K562 (cell line): Measurements from ENCODE around the gene ANKEF1. TPM values are rescaled to one million over a fixed set of nuclear protein-coding genes. Genes with fewer than 3 reads are reported as not detected.
"Not testable (repeated sequence)": the region's sequence is repeated elsewhere in the genome, so short reads cannot be mapped to it uniquely, and the experiment has no call there.

Experiments used
- ATAC-seq: fragments of 200-7000 bp; cut with Tn5 transposase; 3 replicates; pipeline ENCODE4 v1.9.1; 2020; ENCODE audit warnings: moderate library complexity
- BruUV-seq: library from RNA; stranded (reverse); fragments of 400-500 nt; replicated peaks from 2 replicates; lab custom pipeline; 2021; lab: Mats Ljungman, UMichigan
- CTCF ChIA-PET: fragments of 300-600 bp; formaldehyde crosslinking; extraction: SDS; loops from one replicate; lab custom pipeline; 2021; ENCODE audit warnings: low intra/inter-chr PET ratio; lab: Yijun Ruan, JAX
- POLR2A ChIA-PET: fragments of 300-600, 350-650 bp; sonication (Branson Sonifier 250); formaldehyde crosslinking; extraction: SDS; loops from one replicate; lab custom pipeline; 2021; ENCODE audit warnings: antibody characterized with exemption, inconsistent platforms; lab: Yijun Ruan, JAX
- DNase-seq, 4 experiments: peaks; one replicate each; pipeline versions ENCODE4 v3.0.0 to v3.0.0-alpha.2; 2011 to 2018; ENCODE audit warnings: low spot score in 3 of 4, mixed read lengths in 3 of 4; ENCODE audit errors: extremely low read depth in 1 of 4
- FAIRE-seq: peaks from 2 replicates; lab custom pipeline; 2011; peaks lifted over from hg19 to GRCh38; lab: Jason Lieb, UNC
- H2AFZ ChIP-seq: 2 replicates; pipeline ENCODE4 v1.6.0; 2011; ENCODE audit warnings: low read depth, low read length, control low read depth, inconsistent platforms
- H3K27ac ChIP-seq: fragments of 200-600 bp; 3 replicates; pipeline ENCODE4 v1.8.0; 2011; ENCODE audit warnings: low read depth, mild to moderate bottlenecking, control low read depth, inconsistent platforms, low read length, moderate library complexity, mixed read lengths; ENCODE audit errors: extremely low read depth
- H3K27me3 ChIP-seq, 2 experiments: fragments of 300-600 bp in 1 of 2; 2 replicates in 1 of 2; 3 replicates in 1 of 2; pipeline versions ENCODE4 v1.6.0 to v1.8.0; 2011; ENCODE audit warnings: inconsistent platforms in 2 of 2, low read length in 2 of 2, mild to moderate bottlenecking in 1 of 2, mixed read lengths in 1 of 2, moderate library complexity in 1 of 2; ENCODE audit not compliant: control insufficient read depth in 2 of 2, insufficient read depth in 2 of 2
- H3K36me3 ChIP-seq: fragments of 300-600 bp; 3 replicates; pipeline ENCODE4 v1.8.0; 2011; ENCODE audit warnings: mild to moderate bottlenecking, low read length, inconsistent platforms; ENCODE audit not compliant: control insufficient read depth, insufficient read depth
- H3K4me1 ChIP-seq, 2 experiments: fragments of 200-600 bp in 1 of 2; replicated peaks in 1 of 2; 2 replicates in 1 of 2; 3 replicates in 1 of 2; pipeline versions ENCODE4 v1.5.1 to v1.8.0; 2011; ENCODE audit warnings: inconsistent platforms in 2 of 2, low read length in 2 of 2, mild to moderate bottlenecking in 1 of 2, mixed read lengths in 1 of 2, moderate library complexity in 1 of 2; ENCODE audit not compliant: control insufficient read depth in 2 of 2, insufficient read depth in 2 of 2
- H3K4me2 ChIP-seq: 2 replicates; pipeline ENCODE4 v1.6.1; 2011; ENCODE audit warnings: low read length, control low read depth, inconsistent platforms, mixed read lengths; ENCODE audit not compliant: insufficient read depth
- H3K4me3 ChIP-seq: fragments of 200-600 bp; sonication (generic), shearing (Covaris generic); 2 replicates; pipeline ENCODE4 v1.5.1; 2016; ENCODE audit warnings: control low read depth, inconsistent platforms
- H3K79me2 ChIP-seq: fragments of 200-600 bp; 3 replicates; pipeline ENCODE4 v1.8.0; 2011; ENCODE audit warnings: low read length, inconsistent platforms; ENCODE audit not compliant: control insufficient read depth, insufficient read depth
- H3K9ac ChIP-seq, 2 experiments: 2 replicates each; pipeline versions ENCODE4 v1.6.0 to v1.6.1; 2011; ENCODE audit warnings: low read depth in 2 of 2, low read length in 2 of 2, control low read depth in 1 of 2, inconsistent platforms in 1 of 2, mild to moderate bottlenecking in 1 of 2, mixed read lengths in 1 of 2; ENCODE audit not compliant: insufficient read depth in 1 of 2
- H3K9me1 ChIP-seq: one replicate; pipeline ENCODE4 v1.6.0; 2011; ENCODE audit warnings: inconsistent platforms, mild to moderate bottlenecking, low read length, moderate library complexity; ENCODE audit not compliant: control insufficient read depth, insufficient read depth
- H3K9me3 ChIP-seq: replicated peaks from 2 replicates; pipeline ENCODE4 v1.5.1; 2011; ENCODE audit warnings: low read depth, low read length, inconsistent platforms; ENCODE audit not compliant: control insufficient read depth, insufficient read depth
- H4K20me1 ChIP-seq: replicated peaks from 2 replicates; pipeline ENCODE4 v1.6.1; 2011; ENCODE audit warnings: low read length, inconsistent platforms, mixed read lengths; ENCODE audit not compliant: control insufficient read depth, insufficient read depth
- NFYB ChIP-seq: IDR thresholded peaks from 2 replicates; pipeline ENCODE4 v1.6.1; 2011; ENCODE audit warnings: mild to moderate bottlenecking, moderate library complexity; ENCODE audit not compliant: insufficient read length; ENCODE audit errors: extremely low read depth
- WGBS: fragments of 100-300 bp; shearing (Covaris generic); methylation state at CpG from one replicate; pipeline ENCODE4 v1.1.6; 2016; ENCODE audit warnings: low coverage, mixed read lengths; ENCODE audit not compliant: insufficient coverage; ENCODE audit errors: missing lambda C conversion rate; 5-methylcytosine and 5-hydroxymethylcytosine counted together
- in situ Hi-C: fragments of 300-500 bp; cut with MboI; formaldehyde crosslinking; loops from 4 replicates; pipeline ENCODE4 v1.15.0; 2018; ENCODE audit warnings: inconsistent platforms, mixed read lengths
- intact Hi-C: fragments of 100-400 bp; cut with micrococcal nuclease; formaldehyde crosslinking; loops from 2 replicates; pipeline ENCODE4 v1.14.2; 2022
- polyA plus RNA-seq, 8 experiments: library from polyadenylated mRNA; depleted of rRNA in 4 of 8; stranded (reverse) in 5 of 8; unstranded in 3 of 8; fragments of >200 nt; fragmentation: Nextera tagmentation in 2 of 8; fragmentation: Illumina TruSeq in 1 of 8; extraction: Ambion mirVana in 2 of 8; extraction: Trizol in 1 of 8; gene quantifications; 2 replicates each; pipeline versions ENCODE4 v1.2.1 to v1.2.3, GENCODE V29; 2011 to 2014; ENCODE audit warnings: inconsistent platforms in 1 of 8, missing spikeins in 1 of 8
- total RNA-seq, 7 experiments: library from RNA; depleted of rRNA in 6 of 7; stranded (reverse); fragments of >200 nt in 6 of 7; fragmentation: Illumina TruSeq in 2 of 7; extraction: Trizol in 2 of 7; gene quantifications; 2 replicates each; pipeline versions ENCODE4 v1.2.1 to v1.2.3, GENCODE V29; 2011 to 2021; ENCODE audit warnings: low replicate concordance in 1 of 7

Gene ANKEF1
- total and polyA plus RNA-seq, 9 of the 15 experiments (the other 6 are each of a cell fraction or from before 2014, with no cell fraction given): 0.35 to 2.1 (median 1.7) TPM

DNA sequence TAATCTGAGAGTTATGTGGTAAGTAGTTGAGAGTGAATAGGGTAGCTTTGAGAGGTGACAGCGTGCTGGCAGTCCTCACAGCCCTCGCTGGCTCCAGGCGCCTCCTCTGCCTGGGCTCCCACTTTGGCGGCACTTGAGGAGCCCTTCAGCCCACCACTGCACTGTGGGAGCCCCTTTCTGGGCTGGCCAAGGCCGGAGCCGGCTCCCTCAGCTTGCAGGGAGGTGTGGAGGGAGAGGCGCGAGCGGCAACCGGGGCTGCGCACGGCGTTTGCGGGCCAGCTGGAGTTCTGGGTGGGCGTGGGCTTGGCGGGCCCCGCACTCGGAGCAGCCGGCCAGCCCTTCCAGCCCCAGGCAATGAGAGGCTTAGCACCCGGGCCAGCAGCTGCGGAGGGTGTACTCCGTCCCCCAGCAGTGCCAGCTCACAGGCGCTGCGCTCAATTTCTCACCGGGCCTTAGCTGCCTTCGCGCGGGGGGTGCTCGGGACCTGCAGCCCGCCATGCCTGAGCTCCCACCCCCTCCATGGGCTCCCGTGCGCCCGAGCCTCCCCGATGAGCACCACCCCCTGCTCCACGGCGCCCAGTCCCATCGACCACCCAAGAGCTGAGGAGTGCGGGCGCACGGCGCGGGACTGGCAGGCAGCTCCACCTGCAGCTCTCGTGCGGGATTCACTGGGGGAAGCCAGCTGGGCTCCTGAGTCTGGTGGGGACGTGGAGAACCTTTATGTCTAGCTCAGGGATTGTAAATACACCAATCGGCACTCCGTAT is 3.2 kb upstream of the ANKEF1 start:
- in situ Hi-C loops, H2AFZ ChIP-seq, H3K9me3 ChIP-seq, H3K36me3 ChIP-seq, intact Hi-C loops, H3K79me2 ChIP-seq, H3K27me3 ChIP-seq, H3K27ac ChIP-seq, DNase-seq, H3K4me3 ChIP-seq, H3K9me1 ChIP-seq, BruUV-seq, CTCF ChIA-PET, H3K4me2 ChIP-seq, FAIRE-seq, H3K4me1 ChIP-seq, H3K9ac ChIP-seq, H4K20me1 ChIP-seq, POLR2A ChIA-PET, ATAC-seq: not testable (repeated sequence)
- WGBS: 32% methylated on average over 4 of the region's 47 CpGs

DNA sequence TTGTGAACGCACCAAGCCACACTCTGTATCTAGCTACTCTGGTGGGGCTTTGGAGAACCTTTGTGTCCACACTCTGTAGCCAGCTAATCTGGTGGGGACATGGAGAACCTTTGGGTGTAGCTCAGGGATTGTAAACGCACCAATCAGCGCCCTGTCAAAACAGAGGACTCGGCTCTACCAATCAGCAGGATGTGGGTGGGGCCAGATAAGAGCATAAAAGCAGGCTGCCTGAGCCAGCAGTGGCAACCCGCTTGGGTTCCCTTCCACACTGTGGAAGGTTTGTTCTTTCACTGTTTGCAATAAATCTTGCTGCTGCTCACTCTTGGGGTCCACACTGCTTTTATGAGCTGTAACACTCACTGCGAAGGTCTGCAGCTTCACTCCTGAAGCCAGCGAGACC is 2.5 kb upstream of the ANKEF1 start:
- H3K9me1 ChIP-seq, H3K4me1 ChIP-seq, FAIRE-seq, BruUV-seq, H3K27ac ChIP-seq, H3K9me3 ChIP-seq, H3K4me2 ChIP-seq, H3K27me3 ChIP-seq, H3K79me2 ChIP-seq, POLR2A ChIA-PET, H2AFZ ChIP-seq, DNase-seq, H3K36me3 ChIP-seq, H4K20me1 ChIP-seq, ATAC-seq, H3K4me3 ChIP-seq, intact Hi-C loops, H3K9ac ChIP-seq, CTCF ChIA-PET, in situ Hi-C loops: not testable (repeated sequence)
- WGBS: 45% methylated on average over 7 of the region's 7 CpGs
- peak; percentile 52 for TF ChIP-seq NFYB
